ENCODE measurements around the gene PDX1. TPM values are rescaled to one million over a fixed set of nuclear protein-coding genes. Genes with fewer than 3 reads are reported as not detected.

PDX1 gene
- total RNA-seq, 1 donor from 2014 or later = not detected

DNA sequence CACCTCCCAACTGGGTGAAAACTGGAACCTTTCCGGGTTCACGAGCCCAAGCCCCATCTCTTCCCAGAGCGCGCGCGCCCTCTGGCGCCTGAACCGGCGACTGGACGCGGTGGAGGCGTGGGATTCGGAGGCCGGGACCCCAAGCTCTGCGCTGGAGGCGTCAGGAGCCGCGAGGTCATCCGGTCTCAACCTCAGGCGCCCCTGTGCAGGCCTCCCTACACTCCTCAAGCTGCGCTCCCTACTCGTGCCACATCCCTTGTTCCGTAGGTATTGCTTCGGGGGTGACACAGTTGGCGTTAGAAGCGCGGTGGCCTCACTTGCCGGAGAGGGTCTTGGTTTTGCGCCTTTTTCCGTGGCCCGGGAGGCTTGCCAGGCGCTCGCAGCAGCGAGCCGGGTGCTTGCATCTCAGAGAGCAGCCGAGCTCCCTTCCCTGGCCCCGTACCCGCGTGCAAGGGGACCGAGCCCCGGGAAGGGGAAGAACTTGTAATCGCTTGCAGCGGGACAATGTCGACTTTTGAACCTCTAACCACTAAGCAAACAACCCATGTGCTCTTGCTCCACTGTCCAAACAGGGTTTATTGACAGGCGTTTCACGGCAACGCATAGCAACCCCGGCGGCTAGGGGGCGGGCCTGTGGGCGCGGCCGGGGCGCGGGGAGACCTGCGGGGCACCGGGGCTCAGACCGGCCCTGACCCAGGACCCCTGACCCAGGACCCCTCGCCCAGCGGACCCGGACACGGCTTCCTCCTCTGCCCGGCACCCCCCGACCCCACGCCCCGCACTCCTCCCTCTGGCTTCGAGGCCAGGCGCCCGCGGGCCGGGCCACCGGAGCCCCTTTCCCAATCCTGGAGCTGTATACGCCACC lies 40.8 kb downstream of the PDX1 start:
- no peaks in the 10 kb centered on the region for H3K9me3 Mint-ChIP-seq (ENCODE audit: unreplicated experiment)
- H3K36me3 Mint-ChIP-seq (ENCODE audit: unreplicated experiment) = no peaks in the 10 kb centered on the region
- TF ChIP-seq, protein P1, sequence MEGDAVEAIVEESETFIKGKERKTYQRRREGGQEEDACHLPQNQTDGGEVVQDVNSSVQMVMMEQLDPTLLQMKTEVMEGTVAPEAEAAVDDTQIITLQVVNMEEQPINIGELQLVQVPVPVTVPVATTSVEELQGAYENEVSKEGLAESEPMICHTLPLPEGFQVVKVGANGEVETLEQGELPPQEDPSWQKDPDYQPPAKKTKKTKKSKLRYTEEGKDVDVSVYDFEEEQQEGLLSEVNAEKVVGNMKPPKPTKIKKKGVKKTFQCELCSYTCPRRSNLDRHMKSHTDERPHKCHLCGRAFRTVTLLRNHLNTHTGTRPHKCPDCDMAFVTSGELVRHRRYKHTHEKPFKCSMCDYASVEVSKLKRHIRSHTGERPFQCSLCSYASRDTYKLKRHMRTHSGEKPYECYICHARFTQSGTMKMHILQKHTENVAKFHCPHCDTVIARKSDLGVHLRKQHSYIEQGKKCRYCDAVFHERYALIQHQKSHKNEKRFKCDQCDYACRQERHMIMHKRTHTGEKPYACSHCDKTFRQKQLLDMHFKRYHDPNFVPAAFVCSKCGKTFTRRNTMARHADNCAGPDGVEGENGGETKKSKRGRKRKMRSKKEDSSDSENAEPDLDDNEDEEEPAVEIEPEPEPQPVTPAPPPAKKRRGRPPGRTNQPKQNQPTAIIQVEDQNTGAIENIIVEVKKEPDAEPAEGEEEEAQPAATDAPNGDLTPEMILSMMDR (IDR thresholded peaks at IDR 0.05) = peak; percentile 48
- H3K27ac Mint-ChIP-seq (ENCODE audit: unreplicated experiment) = no peak overlapping the region
- no peak for DNase-seq (ENCODE audit: extremely low spot score, unreplicated experiment)
- H3K4me3 Mint-ChIP-seq (ENCODE audit: unreplicated experiment) = peak overlapping the region; percentile 44
- H3K27me3 Mint-ChIP-seq (ENCODE audit: unreplicated experiment) = peaks cover 89% of the 10 kb centered on the region
- peaks cover 12% of the 10 kb centered on the region for H3K4me1 Mint-ChIP-seq (ENCODE audit: unreplicated experiment)

DNA sequence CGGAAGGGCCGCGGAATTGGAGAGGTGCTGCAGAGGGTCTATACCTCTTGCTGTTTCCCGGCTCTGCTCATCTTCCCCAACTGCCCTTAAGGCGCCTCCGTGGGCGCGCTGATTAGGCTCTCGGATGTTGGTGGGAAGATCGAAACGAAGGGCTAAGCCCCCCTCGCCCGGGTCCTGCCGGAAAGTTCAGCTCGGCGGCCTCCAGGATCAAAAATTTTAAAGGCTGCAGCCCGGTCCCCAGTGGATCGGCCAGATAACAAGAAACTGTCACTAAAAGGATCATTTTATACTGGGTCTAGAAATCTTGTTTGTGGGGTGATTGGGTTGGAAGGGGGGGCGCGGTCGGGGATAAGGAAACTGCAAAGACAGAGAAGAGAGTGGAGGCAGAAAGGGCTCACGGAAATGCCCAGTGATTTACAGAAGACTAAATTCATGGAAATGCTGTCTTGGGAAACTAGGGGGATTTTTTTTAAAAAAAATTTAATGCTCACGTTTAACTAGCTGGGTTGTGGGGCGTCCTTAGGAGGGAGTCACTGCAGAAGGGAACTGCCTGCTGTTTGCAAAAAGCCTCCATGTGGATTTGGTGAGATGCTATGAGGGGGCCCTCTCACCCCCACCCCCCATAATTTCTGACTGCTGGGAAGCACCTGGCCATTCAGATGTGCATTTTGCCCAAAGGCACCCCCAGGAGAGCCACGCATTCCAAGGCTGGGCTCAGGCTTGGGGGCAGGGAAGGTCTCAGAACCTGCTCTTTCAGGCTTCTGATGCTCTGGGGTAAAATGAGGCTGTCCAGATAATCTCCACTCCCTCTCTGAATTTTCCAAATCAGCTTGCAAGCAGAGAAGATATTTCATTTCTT lies 41.7 kb downstream of the PDX1 start:
- H3K27ac Mint-ChIP-seq (ENCODE audit: unreplicated experiment) = no peak overlapping the region
- H3K4me3 Mint-ChIP-seq (ENCODE audit: unreplicated experiment) = no peak overlapping the region
- TF ChIP-seq, protein P1 (IDR thresholded peaks at IDR 0.05) = no peak
- DNase-seq (ENCODE audit: extremely low spot score, unreplicated experiment) = no peak
- H3K9me3 Mint-ChIP-seq (ENCODE audit: unreplicated experiment) = no peaks in the 10 kb centered on the region
- H3K36me3 Mint-ChIP-seq (ENCODE audit: unreplicated experiment) = no peaks in the 10 kb centered on the region
- H3K27me3 Mint-ChIP-seq (ENCODE audit: unreplicated experiment) = peaks cover 89% of the 10 kb centered on the region
- H3K4me1 Mint-ChIP-seq (ENCODE audit: unreplicated experiment) = peaks cover 16% of the 10 kb centered on the region

DNA sequence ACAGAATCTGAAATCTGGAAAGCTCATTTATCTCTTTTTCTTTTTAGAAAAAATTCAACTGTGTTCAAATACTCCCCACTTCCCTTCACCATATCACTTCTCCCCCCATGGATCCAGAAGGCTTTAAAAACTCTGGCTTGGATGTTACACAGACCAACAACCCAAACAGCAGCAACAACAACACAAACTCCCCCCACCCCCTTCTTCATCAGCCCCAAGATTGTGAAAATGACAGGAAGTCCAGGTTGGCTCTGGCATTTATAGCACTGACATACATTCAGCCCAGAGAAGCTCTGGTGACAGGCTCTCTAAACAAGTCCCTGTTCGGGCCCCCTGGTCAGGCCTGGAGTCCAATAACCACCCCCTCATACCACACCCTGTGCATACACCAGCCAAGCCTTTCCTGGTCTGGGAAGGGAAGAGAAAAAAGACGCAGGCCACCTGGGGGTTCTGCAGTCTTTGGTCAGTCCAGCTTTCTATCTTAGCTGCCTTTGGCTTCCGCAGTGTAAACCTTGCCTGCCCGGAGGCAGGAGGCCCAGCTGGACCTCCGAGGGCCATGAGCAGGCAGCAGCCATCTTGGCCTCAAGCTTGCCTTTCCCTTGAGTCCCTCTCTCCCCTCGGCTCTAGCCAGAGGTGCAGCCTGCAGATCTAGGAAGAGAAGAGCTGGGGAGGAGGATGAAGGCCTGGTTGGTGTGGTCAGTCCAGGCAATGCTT lies 42.5 kb downstream of the PDX1 start:
- no peak overlapping the region for H3K4me3 Mint-ChIP-seq (ENCODE audit: unreplicated experiment)
- peaks cover 88% of the 10 kb centered on the region for H3K27me3 Mint-ChIP-seq (ENCODE audit: unreplicated experiment)
- peak; percentile 53 for DNase-seq (ENCODE audit: extremely low spot score, unreplicated experiment)
- H3K27ac Mint-ChIP-seq (ENCODE audit: unreplicated experiment) = no peak overlapping the region
- H3K36me3 Mint-ChIP-seq (ENCODE audit: unreplicated experiment) = no peaks in the 10 kb centered on the region
- TF ChIP-seq, protein P1 (IDR thresholded peaks at IDR 0.05) = no peak
- H3K9me3 Mint-ChIP-seq (ENCODE audit: unreplicated experiment) = no peaks in the 10 kb centered on the region
- H3K4me1 Mint-ChIP-seq (ENCODE audit: unreplicated experiment) = peaks cover 17% of the 10 kb centered on the region

DNA sequence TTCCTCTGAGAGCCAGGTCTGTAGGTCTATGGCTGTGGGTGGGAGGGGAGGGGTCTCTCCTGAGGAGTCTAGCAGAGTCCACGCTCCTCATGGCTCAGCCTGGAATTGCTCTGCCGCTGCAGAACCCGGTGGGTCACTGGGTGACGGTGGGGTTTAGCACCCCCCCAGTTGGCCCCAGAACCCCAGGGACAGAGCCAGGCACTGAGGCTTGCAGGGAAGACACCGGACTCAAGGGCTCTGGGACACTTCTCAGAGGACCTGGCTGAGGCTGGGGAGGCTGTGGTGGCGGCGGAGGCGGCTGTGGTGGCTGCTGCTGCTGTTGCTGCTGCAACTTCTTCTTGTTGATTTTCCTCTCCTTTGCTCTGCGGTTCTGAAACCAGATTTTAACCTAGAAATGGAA lies 43.2 kb downstream of the PDX1 start:
- Mint-ChIP-seq H3K9me3 (ENCODE audit: unreplicated experiment) (no peaks in the 10 kb centered on the region), H3K27ac (ENCODE audit: unreplicated experiment) (no peak overlapping the region), H3K4me1 (ENCODE audit: unreplicated experiment) (peaks cover 23% of the 10 kb centered on the region), H3K36me3 (ENCODE audit: unreplicated experiment) (no peaks in the 10 kb centered on the region), H3K27me3 (ENCODE audit: unreplicated experiment) (peaks cover 90% of the 10 kb centered on the region), H3K4me3 (ENCODE audit: unreplicated experiment) (no peak overlapping the region)
- DNase-seq (ENCODE audit: extremely low spot score, unreplicated experiment) = peak; percentile 59
- TF ChIP-seq, protein P1 (IDR thresholded peaks at IDR 0.05) = no peak
